CD4-positive, alpha-beta T cell (primary cell): ENCODE data around the gene KRTAP12-4. TPM values are rescaled to one million over a fixed set of nuclear protein-coding genes. Genes with fewer than 3 reads are reported as not detected.
A peak's percentile ranks its signal among the peaks of the same experiment; 100 is the strongest.

ENCODE experiments used
- ATAC-seq: fragments of 200-7000 bp; cut with Tn5 transposase; one replicate; pipeline ENCODE4 v1.10.0; 2022; ENCODE audit warnings: mild to moderate bottlenecking; ENCODE audit not compliant: poor library complexity
- CTCF ChIA-PET: fragments of 350-600 bp; sonication (Branson Sonifier 250); formaldehyde crosslinking; loops from one replicate; lab custom pipeline; 2021; ENCODE audit warnings: antibody characterized with exemption, inconsistent platforms; lab: Charles Lee
- POLR2A ChIA-PET: fragments of 350-600 bp; sonication (Branson Sonifier 250); formaldehyde crosslinking; loops from one replicate; lab custom pipeline; 2021; ENCODE audit warnings: antibody characterized with exemption, inconsistent platforms; lab: Charles Lee
- DNase-seq, 14 experiments: peaks; one replicate each; pipeline ENCODE4 v3.0.0-alpha.2; 2013 to 2020; ENCODE audit warnings: mixed read lengths in 2 of 14
- H3K27ac ChIP-seq, 2 donors: one replicate each; pipeline versions ENCODE4 v1.5.1 to v1.7.0; 2013; ENCODE audit warnings: low read length in 2 of 2, low read depth in 1 of 2, mild to moderate bottlenecking in 1 of 2
- H3K27me3 ChIP-seq, 2 experiments: 1 replicate in 1 of 2; 2 replicates in 1 of 2; pipeline versions ENCODE4 v1.6.1 to v1.7.0; 2013; ENCODE audit warnings: low read length in 2 of 2, control low read depth in 1 of 2, mild to moderate bottlenecking in 1 of 2, moderate library complexity in 1 of 2; ENCODE audit not compliant: insufficient read depth in 2 of 2, control insufficient read depth in 1 of 2
- H3K36me3 ChIP-seq: one replicate; pipeline ENCODE4 v1.6.1; 2013; ENCODE audit warnings: low read length, control low read depth; ENCODE audit not compliant: insufficient read depth
- H3K4me1 ChIP-seq: one replicate; pipeline ENCODE4 v1.6.1; 2013; ENCODE audit warnings: low read length, control low read depth; ENCODE audit not compliant: insufficient read depth
- H3K4me3 ChIP-seq: one replicate; pipeline ENCODE4 v1.5.1; 2013; ENCODE audit warnings: mild to moderate bottlenecking, low read length, moderate library complexity
- H3K9me3 ChIP-seq, 2 experiments: 1 replicate in 1 of 2; 2 replicates in 1 of 2; pipeline versions ENCODE4 v1.6.1 to v1.7.0; 2013; ENCODE audit warnings: low read length in 2 of 2, mild to moderate bottlenecking in 2 of 2, control low read depth in 1 of 2, moderate library complexity in 1 of 2; ENCODE audit not compliant: control insufficient read depth in 1 of 2, insufficient read depth in 1 of 2
- H3K27ac Mint-ChIP-seq: one replicate; pipeline ENCODE4 v1.8.0; 2020; ENCODE audit warnings: mixed read lengths
- H3K27me3 Mint-ChIP-seq: one replicate; pipeline ENCODE4 v1.8.0; 2021; ENCODE audit warnings: mixed read lengths
- H3K36me3 Mint-ChIP-seq: one replicate; pipeline ENCODE4 v1.8.0; 2021; ENCODE audit warnings: low read depth, mixed read lengths
- H3K4me1 Mint-ChIP-seq: one replicate; pipeline ENCODE4 v1.8.0; 2021; ENCODE audit warnings: low read depth, mixed read lengths
- H3K4me3 Mint-ChIP-seq: one replicate; pipeline ENCODE4 v1.8.0; 2020; ENCODE audit warnings: mild to moderate bottlenecking, mixed read lengths
- H3K9me3 Mint-ChIP-seq: one replicate; pipeline ENCODE4 v1.8.0; 2020; ENCODE audit warnings: mixed read lengths
- CTCF ChIP-seq: fragments of 200-600 bp; IDR thresholded peaks from one replicate; pipeline ENCODE4 v1.8.0; 2022; ENCODE audit warnings: antibody characterized with exemption, mild to moderate bottlenecking
- intact Hi-C, 2 experiments: fragments of 100-400 bp; cut with DNase I in 1 of 2; cut with micrococcal nuclease in 1 of 2; formaldehyde crosslinking; loops; one replicate each; pipeline versions ENCODE4 v1.15.1 to v1.9.0; 2023 to 2025; cut with DNase I, micrococcal nuclease
- total RNA-seq, 174 experiments: library from RNA in 2 of 174; stranded (reverse) in 2 of 174; gene quantifications; one replicate each; pipeline ENCODE4 v1.2.3 and lab custom pipeline; 2021 to 2026

KRTAP12-4 gene
- total RNA-seq, 2 experiments from 2014 or later: not detected

- ATAC-seq (no peak), DNase-seq (no peak)
- H3K4me1 ChIP-seq: peaks cover 42% of the 10 kb centered on the region
- CTCF ChIA-PET: no interaction called here
- H3K27me3 ChIP-seq: no peaks in the 10 kb centered on the region
- H3K9me3 ChIP-seq: peaks cover 20 to 21% of the 10 kb centered on the region in 2 experiments
- intact Hi-C loops: loop anchor here (5.0 to 10.0 kb wide), 3 partner anchors 37 to 107 kb away; partner anchors contain the start of genes KRTAP10-1 (in 1 of the 2) and KRTAP12-4 (in 1 of the 2)
- Mint-ChIP-seq H3K9me3 (peaks cover 12% of the 10 kb centered on the region), H3K4me1 (peaks cover 48% of the 10 kb centered on the region), H3K27me3 (no peaks in the 10 kb centered on the region), H3K4me3 (no peak overlapping the region), H3K27ac (no peak overlapping the region), H3K36me3 (peaks cover 19% of the 10 kb centered on the region)
- POLR2A ChIA-PET: no interaction called here
- no peak overlapping the region for H3K4me3 ChIP-seq
- H3K36me3 ChIP-seq: no peaks in the 10 kb centered on the region
- TF ChIP-seq CTCF: no peak
- H3K27ac ChIP-seq: no peak overlapping the region
These were observed 39.0 kb downstream of the KRTAP12-4 start for GRCh38 chr21:44615466-44615865.

GRCh38 chr21:44614961-44615391 lies 39.5 kb downstream of the KRTAP12-4 start:
- Histone ChIP-seq H3K36me3 (no peaks in the 10 kb centered on the region), H3K27ac (no peak overlapping the region), H3K27me3 (no peaks in the 10 kb centered on the region), H3K4me1 (peaks cover 42% of the 10 kb centered on the region), H3K9me3 (peaks cover 22 to 25% of the 10 kb centered on the region in 2 experiments), H3K4me3 (no peak overlapping the region)
- DNase-seq: no peak
- CTCF ChIA-PET: no interaction called here
- H3K36me3 Mint-ChIP-seq: peaks cover 15% of the 10 kb centered on the region
- intact Hi-C loops: loop anchor here (5.0 to 10.0 kb wide), 3 partner anchors 37 to 107 kb away; partner anchors contain the start of genes KRTAP10-1 (in 1 of the 2) and KRTAP12-4 (in 1 of the 2)
- no peak for TF ChIP-seq CTCF
- peaks cover 10% of the 10 kb centered on the region for H3K9me3 Mint-ChIP-seq
- no peak overlapping the region for H3K4me3 Mint-ChIP-seq
- no peak for ATAC-seq
- POLR2A ChIA-PET: no interaction called here
- no peaks in the 10 kb centered on the region for H3K27me3 Mint-ChIP-seq
- H3K4me1 Mint-ChIP-seq: peaks cover 44% of the 10 kb centered on the region
- peak overlapping the region; percentile 38 for H3K27ac Mint-ChIP-seq

- intact Hi-C loops: loop anchor here in 1 of 2 experiments (10.0 kb wide), 1 partner anchor 69 kb away; the partner anchor contains the start of gene KRTAP10-1
- ChIA-PET CTCF (no interaction called here), POLR2A (no interaction called here)
- no peaks in the 10 kb centered on the region for H3K27me3 ChIP-seq
- H3K4me3 ChIP-seq: no peak overlapping the region
- ATAC-seq (no peak), DNase-seq (no peak)
- no peaks in the 10 kb centered on the region for H3K36me3 ChIP-seq
- Mint-ChIP-seq H3K36me3 (peaks cover 8% of the 10 kb centered on the region), H3K27ac (peak overlapping the region; percentile 38), H3K27me3 (no peaks in the 10 kb centered on the region), H3K4me1 (peaks cover 36% of the 10 kb centered on the region), H3K4me3 (no peak overlapping the region), H3K9me3 (peaks cover 9% of the 10 kb centered on the region)
- no peak overlapping the region for H3K27ac ChIP-seq
- H3K4me1 ChIP-seq: peaks cover 37% of the 10 kb centered on the region
- TF ChIP-seq CTCF: no peak
- H3K9me3 ChIP-seq: peaks cover 22 to 27% of the 10 kb centered on the region in 2 experiments
These were observed 40.3 kb downstream of the KRTAP12-4 start for GRCh38 chr21:44614161-44614631.
